T-cell (primary cell): ENCODE results near the gene VAMP2. TPM values are rescaled to one million over a fixed set of nuclear protein-coding genes. Genes with fewer than 3 reads are reported as not detected.

Experiments used
- ATAC-seq, 4 experiments: fragments of 200-7000 bp in 3 of 4; fragments of 150-1000 bp in 1 of 4; cut with Tn5 transposase; replicated peaks in 1 of 4; 1 replicate in 3 of 4; 2 replicates in 1 of 4; pipeline ENCODE4 v1.10.0; 2021; ENCODE audit warnings: moderate library complexity in 3 of 4, mild to moderate bottlenecking in 2 of 4, moderate number of reproducible peaks in 1 of 4
- CTCF ChIA-PET, 2 donors: fragments of 300-600 bp; sonication (Branson Sonifier 250); formaldehyde crosslinking; loops; one replicate each; lab custom pipeline; 2022; ENCODE audit warnings: antibody characterized with exemption in 2 of 2; lab: Charles Lee
- POLR2A ChIA-PET, 2 donors: fragments of 300-600 bp; sonication (Branson Sonifier 250); formaldehyde crosslinking; loops; one replicate each; lab custom pipeline; 2022; ENCODE audit warnings: antibody characterized with exemption in 2 of 2; lab: Charles Lee
- DNase-seq, 35 experiments: peaks; one replicate each; pipeline versions ENCODE4 v3.0.0 to v3.0.0-alpha.2; 2013 to 2023
- H3K27ac ChIP-seq: one replicate; pipeline ENCODE4 v1.5.1; 2013; ENCODE audit warnings: low read length
- H3K27me3 ChIP-seq, 2 experiments: replicated peaks in 1 of 2; 1 replicate in 1 of 2; 2 replicates in 1 of 2; pipeline versions ENCODE4 v1.6.1 to v1.7.0; 2013; ENCODE audit warnings: low read length in 1 of 2, mixed read lengths in 1 of 2; ENCODE audit not compliant: control insufficient read depth in 2 of 2, insufficient read depth in 2 of 2; ENCODE audit errors: extremely low read depth in 1 of 2
- H3K36me3 ChIP-seq, 2 donors: 1 replicate in 1 of 2; 2 replicates in 1 of 2; pipeline versions ENCODE4 v1.6.1 to v1.7.0; 2013; ENCODE audit warnings: low read length in 1 of 2; ENCODE audit not compliant: control insufficient read depth in 2 of 2, insufficient read depth in 1 of 2; ENCODE audit errors: extremely low read depth in 1 of 2
- H3K4me1 ChIP-seq, 2 experiments: 1 replicate in 1 of 2; 2 replicates in 1 of 2; pipeline versions ENCODE4 v1.6.1 to v1.7.0; 2013; ENCODE audit warnings: low read length in 2 of 2, mixed read lengths in 1 of 2; ENCODE audit not compliant: insufficient read depth in 2 of 2, control insufficient read depth in 1 of 2; ENCODE audit errors: extremely low read depth in 1 of 2
- H3K4me3 ChIP-seq, 2 donors: 1 replicate in 1 of 2; 2 replicates in 1 of 2; pipeline versions ENCODE4 v1.5.1 to v1.7.0; 2013; ENCODE audit warnings: mild to moderate bottlenecking in 2 of 2, low read length in 1 of 2, moderate library complexity in 1 of 2; ENCODE audit not compliant: control insufficient read depth in 1 of 2; ENCODE audit errors: extremely low read depth in 1 of 2
- H3K9me3 ChIP-seq: 2 replicates; pipeline ENCODE4 v1.7.0; 2013
- H3K27ac Mint-ChIP-seq, 2 donors: one replicate each; pipeline ENCODE4 v1.8.0; 2020 to 2021; ENCODE audit warnings: mild to moderate bottlenecking in 2 of 2, mixed read lengths in 2 of 2
- H3K27me3 Mint-ChIP-seq, 2 donors: one replicate each; pipeline ENCODE4 v1.8.0; 2021 to 2022; ENCODE audit warnings: mixed read lengths in 2 of 2
- H3K36me3 Mint-ChIP-seq: one replicate; pipeline ENCODE4 v1.8.0; 2021; ENCODE audit warnings: mixed read lengths
- H3K4me1 Mint-ChIP-seq, 3 donors: one replicate each; pipeline ENCODE4 v1.8.0; 2020 to 2022; ENCODE audit warnings: mixed read lengths in 3 of 3, mild to moderate bottlenecking in 1 of 3
- H3K4me3 Mint-ChIP-seq, 3 donors: one replicate each; pipeline ENCODE4 v1.8.0; 2020 to 2022; ENCODE audit warnings: mild to moderate bottlenecking in 3 of 3, mixed read lengths in 3 of 3, moderate library complexity in 3 of 3
- H3K9me3 Mint-ChIP-seq, 3 donors: one replicate each; pipeline ENCODE4 v1.8.0; 2020 to 2022; ENCODE audit warnings: mixed read lengths in 3 of 3
- WGBS: methylation state at CpG from one replicate; pipeline ENCODE4 v1.1.5; 2013; ENCODE audit warnings: missing lambda C conversion rate; ENCODE audit not compliant: insufficient coverage; 5-methylcytosine and 5-hydroxymethylcytosine counted together
- total RNA-seq, 35 experiments: library from RNA in 6 of 35; stranded (reverse) in 6 of 35; fragments of 120-200 nt in 1 of 35; gene quantifications; one replicate each; pipeline versions ENCODE4 v1.2.1 to v1.2.4 and lab custom pipeline; 2013 to 2026

Gene VAMP2
- total RNA-seq, 5 donors from 2014 or later (not counting 1 experiment from before 2014, with no cell fraction given), result 160 to 243 (median 186) TPM

DNA sequence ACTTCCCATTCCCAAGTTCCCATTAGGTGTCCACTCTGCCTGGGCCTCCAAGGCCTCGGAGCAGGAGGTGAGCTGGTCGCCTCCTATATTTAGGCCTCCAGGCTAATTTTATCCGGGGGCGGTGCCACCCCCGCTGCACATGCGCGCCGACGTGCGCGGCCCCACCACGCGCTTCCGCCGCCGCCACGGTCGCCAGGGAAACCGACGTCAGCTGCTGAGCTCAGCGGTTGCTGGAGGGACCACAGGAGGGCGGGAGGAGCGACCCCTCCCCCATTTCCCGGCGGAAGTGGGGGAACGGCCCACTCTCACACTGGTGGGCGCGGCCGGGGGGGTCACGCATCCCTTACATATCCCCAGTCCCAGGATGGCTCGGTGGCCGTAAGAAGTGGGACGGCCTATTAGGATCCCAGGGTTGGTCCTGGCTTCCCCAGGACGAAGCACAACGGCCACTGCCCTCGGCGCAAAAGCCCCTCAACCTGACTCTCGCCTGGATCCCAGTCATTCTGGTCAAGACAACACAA lies 11.6 kb downstream of the VAMP2 start:
- peaks cover 25% of the 10 kb centered on the region for H3K36me3 Mint-ChIP-seq
- POLR2A ChIA-PET, result interaction anchor here (0.5 to 2.4 kb wide), 15 partner anchors 8 to 842 kb away, joined by 3 to 19 read pairs (median 3); partner anchors contain the start of gene BORCS6 (in 1 of the 2)
- H3K27ac Mint-ChIP-seq, result peak overlapping the region in 1 of 2 donors; percentile 55
- H3K36me3 ChIP-seq, result peaks cover 10 to 46% of the 10 kb centered on the region in 2 donors
- H3K9me3 Mint-ChIP-seq, result no peaks in the 10 kb centered on the region
- H3K4me1 ChIP-seq, result peaks cover 25 to 68% of the 10 kb centered on the region in 2 experiments
- H3K27ac ChIP-seq, result peak overlapping the region; percentile 100
- H3K27me3 Mint-ChIP-seq, result no peaks in the 10 kb centered on the region
- peak overlapping the region in 1 of 3 donors; percentile 84 for H3K4me3 Mint-ChIP-seq
- under 1% methylated on average over 38 of the region's 38 CpGs for WGBS
- peaks cover 40 to 63% (median 43%) of the 10 kb centered on the region in 3 donors for H3K4me1 Mint-ChIP-seq
- H3K4me3 ChIP-seq, result peak overlapping the region; percentile 59 to 93
- H3K9me3 ChIP-seq, result no peaks in the 10 kb centered on the region
- CTCF ChIA-PET, result interaction anchor here in 1 of 2 donors (0.6 to 1.5 kb wide), 4 partner anchors 9 to 707 kb away, joined by 3 to 5 read pairs (median 4); no protein-coding TSS in a partner anchor
- DNase-seq (peak; percentile 62 to 96 (median 92)), ATAC-seq (peak; percentile 53 to 67 (median 64))
- no peaks in the 10 kb centered on the region for H3K27me3 ChIP-seq

DNA sequence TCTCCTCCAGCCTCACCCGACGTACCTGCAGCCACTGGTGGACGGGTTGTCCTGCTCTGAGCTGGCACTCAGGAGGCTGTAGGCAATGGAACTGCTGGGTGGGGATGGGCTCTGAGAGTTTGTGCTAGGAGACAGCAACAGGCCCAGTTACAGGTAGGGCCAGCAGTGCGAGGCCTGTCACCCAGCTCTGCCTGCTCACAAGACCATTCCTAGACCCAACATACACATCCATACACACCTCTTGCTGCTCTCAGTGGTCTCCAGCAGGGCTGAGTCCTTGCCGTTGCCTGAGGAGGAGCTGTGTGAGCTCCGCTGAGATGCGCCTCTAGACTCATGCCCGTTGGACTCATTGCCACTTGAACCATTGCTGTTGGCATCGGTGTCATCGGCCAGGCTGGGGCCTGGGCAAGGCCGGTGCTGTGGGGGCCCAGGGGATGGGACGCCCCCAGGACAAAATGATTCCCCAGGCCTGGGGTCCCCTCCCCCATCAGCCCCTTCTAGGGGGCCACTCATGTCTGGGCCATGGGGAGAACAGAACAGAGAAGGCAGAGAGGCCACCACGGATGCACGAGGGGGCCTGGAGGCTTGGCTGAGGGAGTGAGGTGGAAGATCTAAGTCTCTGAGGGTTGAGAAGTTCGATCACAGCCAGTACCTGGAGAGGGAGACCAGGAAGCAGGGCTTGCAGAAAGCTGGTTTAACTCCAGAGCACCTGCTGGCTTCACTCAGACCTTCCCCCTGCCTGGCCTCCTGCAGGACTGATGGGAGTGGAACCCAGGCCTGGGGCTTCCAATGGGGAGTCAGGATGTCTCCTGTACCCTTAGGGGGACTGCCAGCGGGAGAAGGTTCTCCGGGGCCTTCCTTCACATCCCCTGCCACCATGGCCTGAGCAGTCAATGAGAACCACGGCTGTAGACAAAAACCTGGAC lies 12.3 kb downstream of the VAMP2 start:
- ATAC-seq (peak in 1 of 4 experiments; percentile 1), DNase-seq (peak in 2 of 35 experiments; percentile 6 to 19)
- ChIA-PET POLR2A (interaction anchor here (0.5 to 2.4 kb wide), 14 partner anchors 7 to 841 kb away, joined by 3 to 19 read pairs (median 4); partner anchors contain the start of gene BORCS6 (in 1 of the 2)), CTCF (interaction anchor here in 1 of 2 donors (0.6 to 1.5 kb wide), 4 partner anchors 9 to 707 kb away, joined by 3 to 5 read pairs (median 4); no protein-coding TSS in a partner anchor)
- peaks cover 10 to 54% of the 10 kb centered on the region in 2 donors for H3K36me3 ChIP-seq
- peak overlapping the region; percentile 31 to 55 for H3K27ac Mint-ChIP-seq
- no peaks in the 10 kb centered on the region for H3K9me3 ChIP-seq
- peak overlapping the region in 2 of 3 donors; percentile 37 to 84 for H3K4me3 Mint-ChIP-seq
- peaks cover 28% of the 10 kb centered on the region for H3K36me3 Mint-ChIP-seq
- H3K4me1 Mint-ChIP-seq, result peaks cover 40 to 61% (median 48%) of the 10 kb centered on the region in 3 donors
- WGBS, result 83% methylated on average over 10 of the region's 18 CpGs
- H3K27ac ChIP-seq, result peak overlapping the region; percentile 75
- peaks cover 21 to 62% of the 10 kb centered on the region in 2 experiments for H3K4me1 ChIP-seq
- no peaks in the 10 kb centered on the region for H3K9me3 Mint-ChIP-seq
- H3K27me3 Mint-ChIP-seq, result no peaks in the 10 kb centered on the region
- peak overlapping the region; percentile 59 to 93 for H3K4me3 ChIP-seq
- H3K27me3 ChIP-seq, result no peaks in the 10 kb centered on the region

DNA sequence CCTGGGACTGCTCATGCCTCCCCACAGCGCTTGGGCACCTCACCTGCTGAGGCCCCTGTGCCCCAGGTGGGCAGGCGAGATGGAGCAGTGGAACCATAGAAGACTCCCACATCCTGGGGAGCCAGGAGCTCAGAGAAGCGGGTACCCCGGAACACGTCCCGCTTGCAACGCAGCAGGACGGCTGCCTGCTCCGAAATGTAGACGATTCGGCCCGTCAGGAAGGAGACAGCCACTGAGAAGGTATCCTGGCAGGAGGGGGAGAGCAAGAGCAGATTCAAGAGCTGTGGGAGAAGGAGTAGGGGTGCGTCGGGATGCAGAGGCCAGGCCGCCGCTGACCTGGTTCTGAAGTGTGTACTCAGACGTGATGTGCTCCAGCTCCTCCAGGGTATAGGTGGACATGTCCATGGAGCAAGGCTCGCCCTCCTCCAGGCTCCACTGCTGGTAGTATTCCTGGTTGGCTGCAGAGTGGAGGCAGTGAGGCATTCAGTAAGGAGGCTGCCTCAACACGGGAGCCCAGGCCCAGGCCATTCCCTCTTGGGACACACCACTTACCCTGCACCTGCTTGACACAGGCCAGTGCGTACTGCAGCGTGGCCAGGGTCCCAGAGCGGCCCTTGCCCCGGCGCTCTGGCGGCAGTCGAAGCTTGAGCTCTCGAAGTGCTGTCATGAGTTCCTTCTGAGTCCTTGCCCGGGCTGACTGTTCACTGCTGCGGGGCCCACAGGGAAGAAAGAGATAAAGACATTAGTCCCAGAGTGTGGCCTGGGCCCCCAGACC lies 13.1 kb downstream of the VAMP2 start:
- 96% methylated on average over 27 of the region's 29 CpGs for WGBS
- POLR2A ChIA-PET, result interaction anchor here (1.5 to 2.4 kb wide), 2 partner anchors 8 to 9 kb away, joined by 5 to 19 read pairs; no protein-coding TSS in a partner anchor
- H3K9me3 Mint-ChIP-seq, result no peaks in the 10 kb centered on the region
- peaks cover 40 to 52% (median 48%) of the 10 kb centered on the region in 3 donors for H3K4me1 Mint-ChIP-seq
- no peak for ATAC-seq
- CTCF ChIA-PET, result interaction anchor here in 1 of 2 donors (0.5 kb wide), 1 partner anchor 51 kb away, joined by 3 read pairs; no protein-coding TSS in a partner anchor
- H3K27ac Mint-ChIP-seq, result peak overlapping the region in 1 of 2 donors; percentile 31
- Histone ChIP-seq H3K36me3 (peaks cover 12 to 62% of the 10 kb centered on the region in 2 donors), H3K27me3 (no peaks in the 10 kb centered on the region), H3K9me3 (no peaks in the 10 kb centered on the region), H3K4me1 (peaks cover 14 to 54% of the 10 kb centered on the region in 2 experiments), H3K4me3 (no peak overlapping the region), H3K27ac (peak overlapping the region; percentile 75)
- DNase-seq, result peak in 2 of 35 experiments; percentile 10 to 15
- peaks cover 28% of the 10 kb centered on the region for H3K36me3 Mint-ChIP-seq
- no peak overlapping the region for H3K4me3 Mint-ChIP-seq
- no peaks in the 10 kb centered on the region for H3K27me3 Mint-ChIP-seq

DNA sequence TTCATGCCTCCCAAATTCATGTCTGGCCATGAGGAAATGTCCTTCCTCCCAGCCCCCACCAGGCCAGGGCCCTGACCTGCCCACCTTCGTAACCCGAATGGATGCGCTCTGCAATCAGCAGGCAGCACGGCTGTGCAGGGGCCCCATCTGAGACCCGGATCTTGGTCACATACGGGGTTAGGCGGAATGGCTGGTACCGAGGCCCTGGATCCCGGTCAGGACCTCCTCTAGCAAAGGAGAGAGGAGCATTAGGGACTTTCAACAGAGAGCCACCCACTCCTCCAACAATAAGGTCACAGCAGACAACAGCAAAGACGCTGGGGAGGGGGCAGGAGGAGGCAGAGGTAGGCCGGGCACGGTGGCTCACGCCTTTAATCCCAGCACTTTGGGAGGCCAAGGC lies 14.2 kb downstream of the VAMP2 start:
- 95% methylated on average over 6 of the region's 13 CpGs for WGBS
- H3K4me1 ChIP-seq, result peaks cover 12 to 43% of the 10 kb centered on the region in 2 experiments
- H3K27me3 Mint-ChIP-seq, result no peaks in the 10 kb centered on the region
- no peak overlapping the region for H3K4me3 ChIP-seq
- ChIA-PET CTCF (interaction anchor here in 1 of 2 donors (1.0 kb wide), 1 partner anchor 10 kb away, joined by 3 read pairs; no protein-coding TSS in a partner anchor), POLR2A (interaction anchor here (0.5 to 1.3 kb wide), 5 partner anchors 8 to 14 kb away, joined by 3 to 8 read pairs (median 4); no protein-coding TSS in a partner anchor)
- H3K9me3 Mint-ChIP-seq, result no peaks in the 10 kb centered on the region
- DNase-seq, result no peak
- H3K27me3 ChIP-seq, result no peaks in the 10 kb centered on the region
- H3K27ac Mint-ChIP-seq, result no peak overlapping the region
- no peak overlapping the region for H3K27ac ChIP-seq
- H3K36me3 Mint-ChIP-seq, result peaks cover 34% of the 10 kb centered on the region
- no peak for ATAC-seq
- no peaks in the 10 kb centered on the region for H3K9me3 ChIP-seq
- H3K4me1 Mint-ChIP-seq, result peaks cover 38 to 53% (median 43%) of the 10 kb centered on the region in 3 donors
- H3K36me3 ChIP-seq, result peaks cover 20 to 73% of the 10 kb centered on the region in 2 donors
- no peak overlapping the region for H3K4me3 Mint-ChIP-seq

DNA sequence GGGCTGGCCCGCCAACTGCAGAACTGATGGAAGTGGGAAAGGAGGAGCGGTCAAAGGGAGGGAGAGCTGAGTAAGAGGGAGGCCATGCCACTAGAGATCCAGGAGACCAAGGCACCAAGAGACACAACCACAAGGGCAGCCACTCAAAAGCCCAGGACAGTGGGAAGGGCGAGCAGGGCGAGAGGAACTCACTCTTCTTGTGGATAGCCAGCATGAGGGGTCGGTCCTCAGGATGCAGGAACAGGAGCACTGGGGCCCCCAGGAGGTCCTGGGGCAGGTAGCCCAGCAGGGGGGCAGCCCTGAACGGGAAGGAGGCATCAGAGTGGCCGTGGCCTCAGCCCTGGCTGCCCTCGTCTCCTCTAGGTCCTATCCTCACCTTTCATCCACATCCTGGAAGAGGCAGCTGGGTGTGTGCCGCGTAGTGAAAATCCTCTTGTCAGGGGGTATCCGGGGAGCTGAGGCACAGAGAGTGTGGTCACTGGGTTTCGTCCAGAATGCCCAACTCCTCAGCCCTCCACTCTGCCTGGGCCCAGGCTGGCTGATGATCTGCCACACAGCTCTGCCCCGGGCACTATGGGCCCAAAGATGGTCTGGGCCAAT lies 14.8 kb downstream of the VAMP2 start:
- ATAC-seq, result no peak
- 92% methylated on average over 9 of the region's 13 CpGs for WGBS
- Histone ChIP-seq H3K4me3 (no peak overlapping the region), H3K9me3 (no peaks in the 10 kb centered on the region), H3K36me3 (peaks cover 20 to 75% of the 10 kb centered on the region in 2 donors), H3K27me3 (no peaks in the 10 kb centered on the region), H3K4me1 (peaks cover 8 to 37% of the 10 kb centered on the region in 2 experiments), H3K27ac (no peak overlapping the region)
- Mint-ChIP-seq H3K9me3 (no peaks in the 10 kb centered on the region), H3K36me3 (peaks cover 33% of the 10 kb centered on the region), H3K27me3 (no peaks in the 10 kb centered on the region), H3K4me3 (peak overlapping the region in 1 of 3 donors; percentile 53), H3K4me1 (peaks cover 32 to 53% (median 36%) of the 10 kb centered on the region in 3 donors), H3K27ac (peak overlapping the region in 1 of 2 donors; percentile 28)
- DNase-seq, result no peak
- ChIA-PET POLR2A (interaction anchor here (0.9 to 1.3 kb wide), 5 partner anchors 8 to 33 kb away, joined by 3 to 8 read pairs (median 4); no protein-coding TSS in a partner anchor), CTCF (interaction anchor here in 1 of 2 donors (1.0 kb wide), 1 partner anchor 9 kb away, joined by 3 read pairs; no protein-coding TSS in a partner anchor)
